K562 (cell line): ENCODE data around the gene DENND1A.

Source experiments
- BRCA1 ChIP-seq, 2 experiments: fragments of 450-650 bp in 1 of 2; sonication (generic) in 1 of 2; formaldehyde crosslinking in 1 of 2; IDR thresholded peaks; 2 replicates each; pipeline versions ENCODE4 v1.5.0 to v1.6.1; 2017 to 2020; ENCODE audit warnings: mild to moderate bottlenecking in 1 of 2, missing genetic modification reagents in 1 of 2
- ELF1 ChIP-seq: fragments of 200-800 bp; sonication (Bioruptor generic); IDR thresholded peaks from 2 replicates; pipeline ENCODE4 v1.6.1; 2016; ENCODE audit warnings: missing genetic modification characterization, missing compliant biosample characterization
- EP300 ChIP-seq: IDR thresholded peaks from 2 replicates; pipeline ENCODE4 v1.6.1; 2012; ENCODE audit warnings: low read length, improper control_type of control experiment
- GTF2E2 ChIP-seq: fragments of 200-800 bp; sonication (Bioruptor generic); IDR thresholded peaks from 2 replicates; pipeline ENCODE4 v1.6.1; 2016; ENCODE audit warnings: missing genetic modification characterization, missing compliant biosample characterization
- HINFP ChIP-seq: fragments of 450-650 bp; conservative IDR thresholded peaks from 2 replicates; pipeline ENCODE4 v1.6.1; 2016; ENCODE audit warnings: missing genetic modification characterization, low read depth, mild to moderate bottlenecking, control low read depth, missing compliant biosample characterization
- MLLT1 ChIP-seq, 2 experiments: fragments of 450-650 bp; IDR thresholded peaks; 2 replicates each; pipeline ENCODE4 v1.6.1; 2016
- NFYB ChIP-seq: IDR thresholded peaks from 2 replicates; pipeline ENCODE4 v1.6.1; 2011; ENCODE audit warnings: mild to moderate bottlenecking, moderate library complexity; ENCODE audit not compliant: insufficient read length; ENCODE audit errors: extremely low read depth
- SIX5 ChIP-seq, 2 experiments: IDR thresholded peaks; 2 replicates each; pipeline ENCODE4 v1.6.1; 2011; ENCODE audit warnings: low read length in 2 of 2, borderline replicate concordance in 1 of 2, low read depth in 1 of 2, mild to moderate bottlenecking in 1 of 2, moderate library complexity in 1 of 2; ENCODE audit not compliant: insufficient read depth in 1 of 2
- TAF1 ChIP-seq: IDR thresholded peaks from 2 replicates; pipeline ENCODE4 v1.6.1; 2011; ENCODE audit warnings: mild to moderate bottlenecking, low read length, moderate library complexity; ENCODE audit not compliant: insufficient read depth, control insufficient read depth, severe bottlenecking; ENCODE audit errors: extremely low read depth
- ZNF224 ChIP-seq: sonication (generic); formaldehyde crosslinking; IDR thresholded peaks from 2 replicates; pipeline ENCODE4 v1.8.0; 2022; ENCODE audit warnings: mild to moderate bottlenecking, missing genetic modification reagents
- ZNF274 ChIP-seq: IDR thresholded peaks from 2 replicates; pipeline ENCODE4 v1.6.1; 2011; ENCODE audit warnings: low read depth, mild to moderate bottlenecking, low read length, moderate library complexity, borderline replicate concordance
- TF ChIP-seq, protein P1 (sequence below), 3 experiments: IDR thresholded peaks in 2 of 3; conservative IDR thresholded peaks in 1 of 3; 2 replicates each; pipeline ENCODE4 v1.5.1; 2011 to 2012; ENCODE audit warnings: low read length in 3 of 3, mild to moderate bottlenecking in 3 of 3, control low read depth in 2 of 3, improper control_type of control experiment in 1 of 3, inconsistent platforms in 1 of 3, low read depth in 1 of 3, mixed read lengths in 1 of 3, moderate library complexity in 1 of 3; ENCODE audit not compliant: insufficient read depth in 2 of 3
- TF ChIP-seq, protein P2 (sequence below): conservative IDR thresholded peaks from 2 replicates; pipeline ENCODE4 v1.6.1; 2011; ENCODE audit warnings: low read depth, mild to moderate bottlenecking, low read length; ENCODE audit not compliant: control insufficient read depth

DNA sequence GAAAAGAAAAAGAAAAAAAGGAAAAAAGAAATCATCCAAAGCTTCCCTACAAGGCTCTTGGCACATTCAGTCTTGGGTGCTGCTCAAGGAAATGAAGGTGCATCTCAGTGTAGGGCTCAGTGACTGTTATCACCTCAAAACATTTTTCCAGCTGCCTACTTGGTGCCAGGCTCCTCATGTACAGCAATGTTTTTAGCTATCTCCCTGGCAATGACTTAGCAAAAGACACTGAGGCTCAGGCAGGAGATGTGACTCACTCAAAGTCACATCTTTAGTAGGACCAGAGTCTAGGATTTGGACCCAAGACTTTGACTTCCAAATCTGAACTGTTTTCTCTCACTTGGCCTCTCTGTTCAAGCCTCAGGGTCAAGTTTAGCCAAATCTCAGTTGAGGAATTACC, 309.7 kb downstream of the DENND1A start:
- TF ChIP-seq ZNF224 (CRISPR knock-in tag) (no peak), SIX5 (IDR thresholded peaks at IDR 0.05; ENCODE audit: borderline replicate concordance in 1 of 2, insufficient read depth in 1 of 2, low read depth in 1 of 2, low read length in 2 of 2) (no peak), ZNF274 (no peak), EP300 (no peak), MLLT1 (IDR thresholded peaks at IDR 0.05) (no peak), BRCA1 (IDR thresholded peaks at IDR 0.05) (no peak), BRCA1 (CRISPR knock-in tag; IDR thresholded peaks at IDR 0.05) (no peak), TAF1 (no peak), GTF2E2 (no peak), NFYB (no peak), ELF1 (no peak), HINFP (tag) (no peak)
- TF ChIP-seq, protein P1, sequence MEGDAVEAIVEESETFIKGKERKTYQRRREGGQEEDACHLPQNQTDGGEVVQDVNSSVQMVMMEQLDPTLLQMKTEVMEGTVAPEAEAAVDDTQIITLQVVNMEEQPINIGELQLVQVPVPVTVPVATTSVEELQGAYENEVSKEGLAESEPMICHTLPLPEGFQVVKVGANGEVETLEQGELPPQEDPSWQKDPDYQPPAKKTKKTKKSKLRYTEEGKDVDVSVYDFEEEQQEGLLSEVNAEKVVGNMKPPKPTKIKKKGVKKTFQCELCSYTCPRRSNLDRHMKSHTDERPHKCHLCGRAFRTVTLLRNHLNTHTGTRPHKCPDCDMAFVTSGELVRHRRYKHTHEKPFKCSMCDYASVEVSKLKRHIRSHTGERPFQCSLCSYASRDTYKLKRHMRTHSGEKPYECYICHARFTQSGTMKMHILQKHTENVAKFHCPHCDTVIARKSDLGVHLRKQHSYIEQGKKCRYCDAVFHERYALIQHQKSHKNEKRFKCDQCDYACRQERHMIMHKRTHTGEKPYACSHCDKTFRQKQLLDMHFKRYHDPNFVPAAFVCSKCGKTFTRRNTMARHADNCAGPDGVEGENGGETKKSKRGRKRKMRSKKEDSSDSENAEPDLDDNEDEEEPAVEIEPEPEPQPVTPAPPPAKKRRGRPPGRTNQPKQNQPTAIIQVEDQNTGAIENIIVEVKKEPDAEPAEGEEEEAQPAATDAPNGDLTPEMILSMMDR (IDR thresholded peaks at IDR 0.05 in 2 of 3, conservative IDR thresholded peaks at IDR 0.05 in 1 of 3; ENCODE audit: insufficient read depth in 2 of 3, low read depth in 1 of 3, low read length in 3 of 3) = no peak
- TF ChIP-seq, protein P2, sequence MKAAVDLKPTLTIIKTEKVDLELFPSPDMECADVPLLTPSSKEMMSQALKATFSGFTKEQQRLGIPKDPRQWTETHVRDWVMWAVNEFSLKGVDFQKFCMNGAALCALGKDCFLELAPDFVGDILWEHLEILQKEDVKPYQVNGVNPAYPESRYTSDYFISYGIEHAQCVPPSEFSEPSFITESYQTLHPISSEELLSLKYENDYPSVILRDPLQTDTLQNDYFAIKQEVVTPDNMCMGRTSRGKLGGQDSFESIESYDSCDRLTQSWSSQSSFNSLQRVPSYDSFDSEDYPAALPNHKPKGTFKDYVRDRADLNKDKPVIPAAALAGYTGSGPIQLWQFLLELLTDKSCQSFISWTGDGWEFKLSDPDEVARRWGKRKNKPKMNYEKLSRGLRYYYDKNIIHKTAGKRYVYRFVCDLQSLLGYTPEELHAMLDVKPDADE = no peak
